Suprapubic skin (tissue), 4 donors: ENCODE measurements around the gene MAST4. TPM values are rescaled to one million over a fixed set of nuclear protein-coding genes. Genes with fewer than 3 reads are reported as not detected.

Experiments
- DNase-seq, 2 donors: peaks; one replicate each; pipeline ENCODE4 v3.0.0-alpha.2; 2019; ENCODE audit warnings: low spot score in 2 of 2
- H3K27ac ChIP-seq: fragments of 200-600 bp; sonication (generic); one replicate; pipeline ENCODE4 v1.5.1; 2019
- H3K27me3 ChIP-seq: fragments of 200-600 bp; sonication (generic); one replicate; pipeline ENCODE4 v1.5.1; 2019
- H3K36me3 ChIP-seq: fragments of 200-600 bp; sonication (generic); one replicate; pipeline ENCODE4 v1.5.1; 2019
- H3K4me1 ChIP-seq: fragments of 200-600 bp; sonication (generic); one replicate; pipeline ENCODE4 v1.5.1; 2019
- H3K4me3 ChIP-seq: fragments of 200-600 bp; sonication (generic); one replicate; pipeline ENCODE4 v1.5.1; 2019; ENCODE audit warnings: mild to moderate bottlenecking
- H3K9me3 ChIP-seq: fragments of 200-600 bp; sonication (generic); one replicate; pipeline ENCODE4 v1.5.1; 2019
- CTCF ChIP-seq, 2 donors: fragments of 200-600 bp in 1 of 2; fragments of 450-650 bp in 1 of 2; sonication (generic) in 1 of 2; IDR thresholded peaks; one replicate each; pipeline ENCODE4 v1.5.1; 2016 to 2019; ENCODE audit warnings: antibody characterized with exemption in 2 of 2, mild to moderate bottlenecking in 1 of 2, moderate library complexity in 1 of 2
- EP300 ChIP-seq: sonication (generic); formaldehyde crosslinking; IDR thresholded peaks from one replicate; pipeline ENCODE4 v1.6.1; 2017; ENCODE audit warnings: antibody characterized with exemption
- POLR2A ChIP-seq, 2 donors: fragments of 450-650 bp; IDR thresholded peaks; one replicate each; pipeline ENCODE4 v1.6.1; 2017; ENCODE audit warnings: antibody characterized with exemption in 2 of 2, mild to moderate bottlenecking in 2 of 2, moderate library complexity in 2 of 2
- POLR2AphosphoS5 ChIP-seq, 3 donors: sonication (generic); formaldehyde crosslinking; IDR thresholded peaks; one replicate each; pipeline ENCODE4 v1.6.1; 2017; ENCODE audit warnings: antibody characterized with exemption in 3 of 3
- WGBS: methylation state at CpG from one replicate; pipeline ENCODE4 v1.1.5; 2018; 5-methylcytosine and 5-hydroxymethylcytosine counted together
- total RNA-seq, 4 donors: library from RNA; depleted of rRNA; stranded (reverse); fragments of >200 nt; gene quantifications; one replicate each; pipeline ENCODE4 v1.1.0, GENCODE V29; 2016

The MAST4 gene
- total RNA-seq, 4 donors from 2014 or later: 79.2 to 144 (median 98.1) TPM

DNA sequence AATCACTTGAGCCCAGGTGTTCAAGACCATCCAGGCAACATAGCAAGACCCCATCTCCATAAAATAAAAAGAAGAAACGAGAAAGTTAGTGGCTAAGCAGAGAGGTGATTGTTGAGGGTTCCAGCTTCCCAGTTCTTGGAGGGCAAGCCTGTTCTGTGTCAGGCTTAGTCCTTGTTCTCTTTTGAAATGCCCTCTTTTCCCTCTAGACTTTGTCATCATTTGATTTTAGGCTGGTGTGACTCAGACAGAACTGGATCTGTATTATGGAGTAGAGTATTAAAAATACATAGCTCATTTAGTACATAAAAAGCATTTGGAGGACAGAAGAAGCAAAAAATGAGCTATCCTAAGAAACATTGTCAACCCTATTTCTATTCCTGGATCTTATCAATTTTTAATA, 441.0 kb downstream of the MAST4 start:
- H3K4me1 ChIP-seq: peaks cover 42% of the 10 kb centered on the region
- DNase-seq: no peak
- H3K27me3 ChIP-seq: no peaks in the 10 kb centered on the region
- H3K9me3 ChIP-seq: no peaks in the 10 kb centered on the region
- no peaks in the 10 kb centered on the region for H3K36me3 ChIP-seq
- TF ChIP-seq CTCF (IDR thresholded peaks at IDR 0.05) (no peak), POLR2A (IDR thresholded peaks at IDR 0.05) (no peak), EP300 (no peak), POLR2AphosphoS5 (IDR thresholded peaks at IDR 0.05) (no peak)
- no peak overlapping the region for H3K27ac ChIP-seq
- no peak overlapping the region for H3K4me3 ChIP-seq
- WGBS: 78% methylated on average over 1 of the region's 1 CpG

- H3K27ac ChIP-seq: no peak overlapping the region
- H3K9me3 ChIP-seq: no peaks in the 10 kb centered on the region
- DNase-seq: no peak
- H3K4me1 ChIP-seq: peaks cover 35% of the 10 kb centered on the region
- no peak for TF ChIP-seq CTCF (IDR thresholded peaks at IDR 0.05)
- TF ChIP-seq POLR2A (IDR thresholded peaks at IDR 0.05): no peak
- H3K27me3 ChIP-seq: no peaks in the 10 kb centered on the region
- no peaks in the 10 kb centered on the region for H3K36me3 ChIP-seq
- H3K4me3 ChIP-seq: no peak overlapping the region
- 50% methylated on average over 4 of the region's 4 CpGs for WGBS
Measured at GRCh38 chr5:67038817-67039603, 442.8 kb downstream of the MAST4 start.

DNA sequence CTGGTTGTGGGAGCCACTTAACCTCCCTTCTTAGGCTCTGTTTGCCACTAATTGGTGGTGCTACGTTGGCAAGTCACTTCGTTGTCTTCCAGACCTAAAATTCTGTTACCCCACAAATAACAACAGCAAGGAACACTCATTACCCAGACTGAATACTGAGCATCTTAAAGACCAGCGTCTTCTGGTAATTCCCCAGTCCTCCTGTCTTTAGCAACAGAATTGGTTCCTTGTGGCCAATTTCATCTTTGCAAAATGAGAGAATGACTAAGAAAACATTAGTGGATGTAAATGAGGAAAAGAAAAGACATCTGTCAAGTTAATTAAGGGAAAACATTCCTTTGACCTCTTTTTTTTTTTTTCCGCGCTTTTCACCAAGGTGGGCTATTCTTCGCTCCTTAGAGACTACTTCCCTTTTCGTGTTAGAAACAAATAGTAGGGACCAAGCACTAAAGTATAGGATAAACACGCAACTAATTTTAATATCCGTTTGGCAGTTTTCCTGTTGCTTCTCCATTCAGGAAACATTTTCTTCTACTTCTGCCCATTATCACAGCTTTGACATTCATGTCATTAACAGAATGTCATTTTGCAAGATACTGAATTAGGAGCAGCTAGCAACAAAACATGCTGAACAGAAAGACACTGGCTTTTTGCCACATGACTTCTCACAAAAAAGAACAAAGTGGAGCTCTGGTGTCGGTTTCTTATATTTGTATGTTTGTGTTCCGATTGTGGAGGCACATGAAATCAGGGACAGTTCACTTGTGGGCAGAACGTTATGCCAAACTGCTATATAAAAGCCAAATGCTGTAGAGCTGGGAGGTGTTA, 446.2 kb downstream of the MAST4 start:
- Histone ChIP-seq H3K9me3 (no peaks in the 10 kb centered on the region), H3K4me3 (no peak overlapping the region), H3K4me1 (peaks cover 42% of the 10 kb centered on the region), H3K27me3 (no peaks in the 10 kb centered on the region), H3K27ac (no peak overlapping the region), H3K36me3 (no peaks in the 10 kb centered on the region)
- TF ChIP-seq POLR2A (IDR thresholded peaks at IDR 0.05): no peak
- TF ChIP-seq POLR2AphosphoS5 (IDR thresholded peaks at IDR 0.05): no peak
- TF ChIP-seq CTCF (IDR thresholded peaks at IDR 0.05): no peak
- no peak for TF ChIP-seq EP300
- DNase-seq: no peak
- WGBS: 72% methylated on average over 12 of the region's 12 CpGs

DNA sequence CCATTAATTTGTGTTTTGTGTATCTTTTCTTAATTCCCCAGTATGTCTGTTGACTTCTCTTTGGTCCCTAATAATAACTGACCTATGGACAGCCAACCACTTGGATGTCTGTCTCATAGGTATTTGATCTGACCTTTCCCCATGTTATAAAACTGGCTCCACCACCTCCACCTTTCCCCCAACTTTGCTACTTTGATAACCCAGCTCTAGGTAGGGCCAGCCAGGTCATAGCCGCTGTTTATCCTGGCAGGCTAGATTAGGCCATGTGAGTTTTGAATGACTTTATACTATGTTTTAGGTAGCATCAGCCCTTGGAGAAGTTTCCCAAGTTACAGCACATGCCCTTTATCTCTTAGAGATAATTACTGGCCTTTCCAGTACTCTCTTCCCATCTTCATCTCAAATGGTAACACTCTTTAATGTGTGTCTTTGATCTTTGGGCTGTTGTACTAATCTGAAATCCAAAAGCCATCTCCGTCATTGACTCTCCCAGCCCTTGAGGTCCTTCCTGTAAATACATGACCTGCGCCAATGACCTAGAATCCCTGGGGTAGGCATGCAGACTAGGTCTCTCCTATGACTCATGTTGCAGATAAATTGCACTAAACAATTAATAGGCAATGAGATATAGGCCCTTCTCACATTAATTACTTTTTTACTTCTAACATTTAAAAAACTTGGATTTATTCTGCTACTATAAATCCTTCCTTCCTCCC, 447.8 kb downstream of the MAST4 start:
- WGBS: 75% methylated on average over 3 of the region's 3 CpGs
- no peak for TF ChIP-seq POLR2A (IDR thresholded peaks at IDR 0.05)
- no peak for TF ChIP-seq EP300
- TF ChIP-seq POLR2AphosphoS5 (IDR thresholded peaks at IDR 0.05): no peak
- no peak for TF ChIP-seq CTCF (IDR thresholded peaks at IDR 0.05)

More for the DNA sequence above, 447.8 kb downstream of the MAST4 start:
- no peaks in the 10 kb centered on the region for H3K9me3 ChIP-seq
- no peaks in the 10 kb centered on the region for H3K27me3 ChIP-seq
- H3K27ac ChIP-seq: no peak overlapping the region
- no peak overlapping the region for H3K4me3 ChIP-seq
- H3K36me3 ChIP-seq: no peaks in the 10 kb centered on the region
- DNase-seq: no peak
- peaks cover 43% of the 10 kb centered on the region for H3K4me1 ChIP-seq
